HG03575 (cell line): Measurements from ENCODE around the gene CCDC70.
"Not testable (repeated sequence)": the region's sequence is repeated elsewhere in the genome, so short reads cannot be mapped to it uniquely, and the experiment has no call there.

Experiments
- ATAC-seq: cut with Tn5 transposase; IDR thresholded peaks from one replicate; pipeline ENCODE4 v1.9.1; 2021; ENCODE audit not compliant: unreplicated experiment, insufficient number of reproducible peaks, low FRiP score; ENCODE audit errors: extremely low read depth

Gene CCDC70

DNA sequence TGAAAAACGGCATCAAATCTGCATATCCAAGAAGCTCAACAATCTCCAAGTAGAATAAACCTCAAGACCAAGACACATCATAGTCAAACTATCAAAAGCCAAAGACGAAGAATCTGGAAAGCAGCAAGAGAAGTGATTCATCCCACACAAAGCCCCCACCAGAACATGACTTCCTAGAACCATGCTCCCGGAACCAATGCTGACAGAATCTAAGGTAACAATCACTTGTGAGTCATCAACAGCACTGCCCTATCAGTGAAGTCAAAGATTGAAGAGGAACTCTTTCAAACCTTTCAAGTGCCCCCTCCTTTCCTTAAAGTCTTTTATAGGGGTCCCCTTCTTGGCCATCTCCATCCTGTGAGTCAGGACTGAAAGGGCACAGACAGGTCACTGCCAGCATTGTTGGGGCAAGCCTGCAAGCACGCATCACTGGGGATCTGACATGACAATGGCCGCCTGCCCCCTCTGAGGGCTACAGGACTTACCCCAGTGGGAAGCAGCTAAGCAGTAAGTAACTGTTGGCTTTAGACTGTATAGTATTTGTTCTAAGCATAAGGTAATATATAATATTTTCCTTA, at the start of gene CCDC70:
Gene CCDC70, plus strand, starts transcription at position 247 of the 578 bp plus-strand sequence. CDS start 3,443 bp downstream, outside the sequence.
- ATAC-seq, result no peak

GRCh38 chr13:51814071-51814470, 47.7 kb upstream of the CCDC70 start:
- ATAC-seq, result no peak

- peak; percentile 53 for ATAC-seq
Observed at GRCh38 chr13:51814825-51815650, 46.7 kb upstream of the CCDC70 start.

DNA sequence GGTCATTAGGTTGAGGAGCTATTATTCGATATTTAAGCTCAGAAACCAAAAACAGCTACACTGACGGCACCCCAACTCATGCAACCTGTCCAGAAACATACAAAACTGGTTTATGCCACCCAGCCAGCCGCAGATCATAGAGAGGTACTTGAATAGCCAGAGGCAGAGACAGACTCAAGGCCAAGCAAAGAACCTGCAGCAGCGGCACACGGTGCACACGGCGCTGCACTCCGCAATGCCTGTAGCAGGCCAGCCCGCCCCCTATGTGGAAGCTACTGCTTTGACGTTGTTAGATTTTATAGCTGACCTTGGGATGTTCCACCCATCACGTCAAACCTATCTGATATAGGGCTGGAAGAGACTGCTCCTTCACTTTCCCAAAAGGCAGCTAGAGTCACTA, 45.9 kb upstream of the CCDC70 start:
- no peak for ATAC-seq

- ATAC-seq, result no peak
Observed at GRCh38 chr13:51816604-51817249, 45.0 kb upstream of the CCDC70 start.

DNA sequence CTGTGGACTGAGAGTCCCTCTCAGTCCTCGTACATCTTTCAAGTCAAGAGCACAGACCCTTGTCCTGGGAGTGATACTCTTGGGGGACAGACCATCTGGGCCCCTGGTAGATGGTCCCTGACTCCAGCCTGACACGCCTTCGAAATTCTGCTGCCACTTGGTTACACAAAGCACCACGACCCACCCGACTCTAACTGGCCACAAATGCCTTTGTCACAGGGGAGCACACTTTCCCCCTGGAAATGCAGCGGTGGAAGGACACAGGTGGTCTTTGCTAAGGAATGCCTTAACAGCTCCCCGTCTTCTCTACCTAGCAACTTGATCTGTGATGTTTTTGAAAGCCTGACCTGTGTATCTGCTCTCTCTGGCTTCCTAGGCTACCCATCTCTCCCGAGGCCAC, 44.1 kb upstream of the CCDC70 start:
- ATAC-seq, result no peak

DNA sequence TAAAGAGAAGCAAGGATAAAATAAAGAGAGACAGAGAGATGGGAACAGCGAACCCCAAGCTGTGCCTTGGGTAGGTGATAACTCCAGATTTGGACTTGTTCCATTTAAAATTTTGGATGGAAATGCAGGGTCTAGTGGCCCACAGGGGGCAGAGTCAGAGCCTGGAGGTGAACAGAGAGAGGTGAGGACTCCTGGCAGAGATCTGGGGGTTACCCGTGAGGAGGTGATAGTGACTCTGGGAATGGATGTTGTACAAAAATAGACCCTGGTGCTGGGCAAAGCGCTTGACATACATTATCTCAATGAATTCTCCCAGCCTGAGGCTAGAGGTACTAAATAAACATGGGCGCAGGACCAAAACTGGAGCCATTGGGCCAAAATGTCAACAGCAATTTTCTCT, 43.5 kb upstream of the CCDC70 start:
- no peak for ATAC-seq

DNA sequence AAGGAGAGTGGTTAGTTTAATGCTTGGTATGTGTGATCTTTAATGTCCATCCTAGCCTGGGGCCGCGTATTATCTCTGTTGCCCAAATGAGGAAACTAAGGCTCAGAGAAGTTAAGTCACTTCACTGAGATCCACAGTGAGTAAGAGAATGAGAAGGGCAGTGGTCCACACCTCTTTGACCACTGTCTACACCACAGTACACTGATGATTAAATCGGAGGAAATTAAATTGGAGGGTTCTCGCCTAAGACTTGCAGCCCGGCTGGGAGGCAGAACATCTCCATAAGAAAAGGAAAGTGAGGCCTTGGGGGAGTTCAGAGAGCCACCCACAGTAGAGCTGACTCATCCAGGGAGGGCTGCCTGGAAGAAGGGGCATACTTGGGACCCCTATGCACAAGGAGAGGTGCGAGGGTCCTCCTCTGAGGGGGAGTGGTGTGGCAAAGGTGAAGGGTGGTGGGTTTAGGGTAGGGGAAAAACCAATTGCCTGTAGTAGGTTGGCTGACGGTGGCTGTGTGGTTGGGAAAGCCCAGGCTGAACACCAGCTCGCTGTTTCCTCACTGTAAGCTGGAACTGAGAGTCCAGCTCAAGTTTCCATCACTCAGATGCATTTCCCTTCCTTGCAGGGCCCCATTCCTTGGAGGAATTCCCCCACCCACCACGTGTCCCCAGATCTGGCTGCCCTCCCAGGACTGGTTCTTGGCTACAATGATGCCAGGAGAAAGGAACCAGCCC, 42.8 kb upstream of the CCDC70 start:
- no peak for ATAC-seq

DNA sequence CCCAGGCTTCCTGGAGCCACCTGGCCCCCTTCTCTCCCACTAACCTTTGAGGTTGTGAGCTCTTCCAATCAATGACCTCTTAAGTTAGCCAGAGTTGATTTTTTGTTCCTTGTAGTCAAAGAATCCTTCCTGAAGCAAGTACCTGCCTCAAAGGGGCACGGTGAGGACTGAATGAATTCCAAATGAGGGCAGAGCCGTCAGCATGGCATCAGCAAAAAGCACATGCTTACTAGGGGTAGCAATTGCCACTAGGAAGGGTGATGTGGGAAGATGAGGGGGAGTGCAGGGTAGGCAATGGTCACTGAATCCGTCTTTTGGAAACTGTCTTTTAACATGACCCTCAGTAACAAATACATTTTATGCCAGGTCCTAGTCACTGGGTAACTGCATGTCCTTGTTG, 42.2 kb upstream of the CCDC70 start:
- no peak for ATAC-seq

GRCh38 chr13:51820016-51820597, 41.7 kb upstream of the CCDC70 start:
- no peak for ATAC-seq

GRCh38 chr13:51821606-51822005, 40.2 kb upstream of the CCDC70 start:
- ATAC-seq, result no peak

- ATAC-seq, result no peak
Observed at GRCh38 chr13:51822106-51822815, 39.5 kb upstream of the CCDC70 start.

GRCh38 chr13:51823359-51823758, 38.4 kb upstream of the CCDC70 start:
- no peak for ATAC-seq

DNA sequence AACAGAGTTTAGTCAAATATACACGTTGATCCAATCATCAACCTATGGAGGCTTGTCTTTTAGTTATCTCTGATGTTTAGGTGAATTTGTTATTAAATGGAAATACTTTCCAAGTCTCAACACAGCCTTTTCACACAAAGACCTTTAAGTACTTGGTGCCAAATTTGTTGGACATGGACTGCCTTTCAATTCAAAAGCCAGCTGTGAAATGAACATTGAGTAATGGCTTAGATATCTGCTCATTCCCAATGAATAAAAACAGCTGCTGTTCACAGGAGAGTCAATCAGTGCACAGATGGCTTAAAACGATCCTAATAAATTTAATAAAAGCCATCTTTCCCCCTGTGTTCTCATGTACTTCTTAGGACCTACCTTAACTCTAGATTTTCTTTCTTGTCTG, 37.9 kb upstream of the CCDC70 start:
- no peak for ATAC-seq

GRCh38 chr13:51824712-51825111, 37.1 kb upstream of the CCDC70 start:
- ATAC-seq, result not testable (repeated sequence)

- ATAC-seq, result no peak
Observed at GRCh38 chr13:51825165-51825592, 36.6 kb upstream of the CCDC70 start.

DNA sequence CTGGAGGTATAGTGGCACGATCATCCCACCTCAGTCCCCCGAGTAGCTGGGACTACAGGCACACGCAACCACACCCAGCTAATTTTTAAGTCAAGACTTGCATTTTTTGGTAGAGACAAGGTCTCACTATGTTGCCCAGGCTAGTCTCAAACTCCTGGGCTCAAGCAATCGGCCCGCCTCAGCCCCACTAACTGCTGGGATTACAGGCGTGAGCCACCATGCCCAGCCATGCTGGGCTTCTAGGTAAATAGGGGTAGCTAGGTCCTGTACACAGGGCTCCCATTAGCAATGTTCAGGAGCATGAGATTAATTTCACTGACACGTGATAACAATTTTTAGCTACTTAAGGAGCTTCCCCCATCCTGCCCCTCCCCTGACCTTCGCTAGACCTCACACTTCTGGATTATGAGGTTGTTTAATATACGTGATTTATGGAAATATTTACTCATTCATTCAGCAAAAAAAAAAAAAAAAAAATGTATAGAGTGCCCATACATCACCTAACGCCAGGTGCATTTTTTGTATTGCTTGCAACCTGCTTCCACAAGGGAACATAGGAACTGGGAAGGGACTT, 36.0 kb upstream of the CCDC70 start:
- ATAC-seq, result no peak

DNA sequence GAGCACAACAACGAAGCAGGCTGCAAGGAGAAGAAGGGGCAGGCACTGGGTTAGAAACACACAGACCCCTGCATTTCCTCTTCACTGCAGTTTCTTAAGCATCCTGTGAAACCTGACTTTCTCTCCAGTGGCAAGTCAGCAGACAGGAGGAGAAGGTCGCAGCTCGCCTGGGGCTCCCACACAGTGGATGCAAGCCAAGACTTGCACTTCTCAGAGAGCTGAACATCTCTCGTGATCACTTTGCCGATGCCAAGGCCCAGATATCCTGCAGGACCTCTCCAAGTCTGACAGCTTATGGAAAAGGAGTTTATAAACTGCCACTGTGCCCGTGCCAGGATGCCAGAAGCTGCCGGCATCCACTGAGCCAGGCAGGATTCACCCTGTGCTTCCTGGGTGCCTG, 35.2 kb upstream of the CCDC70 start:
- no peak for ATAC-seq
